Body of pancreas (tissue), 4 donors: ENCODE data around the gene SLC7A1.

Experiments
- POLR2A ChIP-seq, 3 donors: fragments of 450-650 bp; IDR thresholded peaks; one replicate each; pipeline ENCODE4 v1.6.1; 2016; ENCODE audit warnings: antibody characterized with exemption in 3 of 3, mild to moderate bottlenecking in 2 of 3
- TF ChIP-seq, protein P1 (sequence below), 7 experiments: fragments of 450-650 bp in 4 of 7; fragments of 200-600 bp in 3 of 7; sonication (generic) in 3 of 7; IDR thresholded peaks; one replicate each; pipeline ENCODE4 v1.5.1; 2016 to 2019; ENCODE audit warnings: antibody characterized with exemption in 7 of 7

GRCh38 chr13:29484236-29484635, 111.3 kb downstream of the SLC7A1 start:
- TF ChIP-seq POLR2A (IDR thresholded peaks at IDR 0.05), result no peak
- TF ChIP-seq, protein P1, sequence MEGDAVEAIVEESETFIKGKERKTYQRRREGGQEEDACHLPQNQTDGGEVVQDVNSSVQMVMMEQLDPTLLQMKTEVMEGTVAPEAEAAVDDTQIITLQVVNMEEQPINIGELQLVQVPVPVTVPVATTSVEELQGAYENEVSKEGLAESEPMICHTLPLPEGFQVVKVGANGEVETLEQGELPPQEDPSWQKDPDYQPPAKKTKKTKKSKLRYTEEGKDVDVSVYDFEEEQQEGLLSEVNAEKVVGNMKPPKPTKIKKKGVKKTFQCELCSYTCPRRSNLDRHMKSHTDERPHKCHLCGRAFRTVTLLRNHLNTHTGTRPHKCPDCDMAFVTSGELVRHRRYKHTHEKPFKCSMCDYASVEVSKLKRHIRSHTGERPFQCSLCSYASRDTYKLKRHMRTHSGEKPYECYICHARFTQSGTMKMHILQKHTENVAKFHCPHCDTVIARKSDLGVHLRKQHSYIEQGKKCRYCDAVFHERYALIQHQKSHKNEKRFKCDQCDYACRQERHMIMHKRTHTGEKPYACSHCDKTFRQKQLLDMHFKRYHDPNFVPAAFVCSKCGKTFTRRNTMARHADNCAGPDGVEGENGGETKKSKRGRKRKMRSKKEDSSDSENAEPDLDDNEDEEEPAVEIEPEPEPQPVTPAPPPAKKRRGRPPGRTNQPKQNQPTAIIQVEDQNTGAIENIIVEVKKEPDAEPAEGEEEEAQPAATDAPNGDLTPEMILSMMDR (IDR thresholded peaks at IDR 0.05), result no peak
